Measurements from ENCODE around the gene ARHGAP35. TPM values are rescaled to one million over a fixed set of nuclear protein-coding genes. Genes with fewer than 3 reads are reported as not detected.
A peak's percentile ranks its signal among the peaks of the same experiment; 100 is the strongest.
"Not testable (repeated sequence)": the region's sequence is repeated elsewhere in the genome, so short reads cannot be mapped to it uniquely, and the experiment has no call there.

ARHGAP35 gene
- polyA plus RNA-seq, 1 donor from 2014 or later = 4.4 TPM

DNA sequence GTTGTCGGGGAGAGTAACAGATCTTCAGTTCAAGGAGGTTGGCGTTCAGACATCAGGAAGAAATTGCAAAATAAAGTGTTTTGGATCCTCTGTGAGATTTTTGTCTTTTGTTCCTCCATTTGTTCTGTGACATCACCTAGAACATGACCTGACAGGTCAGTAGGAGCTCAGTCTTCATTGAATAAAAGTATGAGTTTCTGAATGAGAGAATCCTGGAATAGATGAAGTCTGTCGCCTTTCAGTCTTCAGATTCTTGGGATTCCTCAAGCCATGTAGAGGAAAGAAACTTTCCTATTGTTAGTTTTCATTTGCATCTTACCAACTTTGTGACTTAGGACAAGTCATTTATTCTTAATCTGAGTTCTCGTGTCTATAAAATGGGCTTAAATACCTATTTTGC is 14.4 kb downstream of the ARHGAP35 start:
- Mint-ChIP-seq H3K27me3 (no peaks in the 10 kb centered on the region), H3K4me1 (peaks cover 0 to 3% (median 0%) of the 10 kb centered on the region in 3 donors), H3K4me3 (no peak overlapping the region), H3K9me3 (no peaks in the 10 kb centered on the region), H3K36me3 (peaks cover 2% of the 10 kb centered on the region), H3K27ac (no peak overlapping the region)

DNA sequence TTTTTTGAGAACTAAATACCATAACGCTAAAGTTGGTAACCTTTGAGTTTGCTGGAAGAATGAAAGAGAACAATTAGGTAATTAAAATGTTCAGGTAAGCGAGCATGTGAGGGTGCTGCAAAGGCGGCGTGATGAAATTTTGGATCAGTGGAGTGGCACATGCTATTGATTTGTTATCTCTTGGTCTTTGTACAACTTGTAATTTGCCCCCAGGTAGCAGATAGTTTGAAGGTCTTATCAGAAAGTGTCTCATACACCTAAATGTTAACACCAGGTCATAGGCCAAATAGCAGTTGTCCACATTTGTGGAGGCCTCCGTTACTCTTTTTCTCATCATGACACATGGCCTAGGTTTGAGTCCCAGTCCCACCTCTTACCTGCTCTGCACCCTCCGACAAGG is 14.9 kb downstream of the ARHGAP35 start:
- Mint-ChIP-seq H3K27ac (no peak overlapping the region), H3K4me1 (peaks cover 0 to 5% (median 0%) of the 10 kb centered on the region in 3 donors), H3K36me3 (peaks cover 2% of the 10 kb centered on the region), H3K4me3 (no peak overlapping the region), H3K9me3 (no peaks in the 10 kb centered on the region), H3K27me3 (no peaks in the 10 kb centered on the region)

DNA sequence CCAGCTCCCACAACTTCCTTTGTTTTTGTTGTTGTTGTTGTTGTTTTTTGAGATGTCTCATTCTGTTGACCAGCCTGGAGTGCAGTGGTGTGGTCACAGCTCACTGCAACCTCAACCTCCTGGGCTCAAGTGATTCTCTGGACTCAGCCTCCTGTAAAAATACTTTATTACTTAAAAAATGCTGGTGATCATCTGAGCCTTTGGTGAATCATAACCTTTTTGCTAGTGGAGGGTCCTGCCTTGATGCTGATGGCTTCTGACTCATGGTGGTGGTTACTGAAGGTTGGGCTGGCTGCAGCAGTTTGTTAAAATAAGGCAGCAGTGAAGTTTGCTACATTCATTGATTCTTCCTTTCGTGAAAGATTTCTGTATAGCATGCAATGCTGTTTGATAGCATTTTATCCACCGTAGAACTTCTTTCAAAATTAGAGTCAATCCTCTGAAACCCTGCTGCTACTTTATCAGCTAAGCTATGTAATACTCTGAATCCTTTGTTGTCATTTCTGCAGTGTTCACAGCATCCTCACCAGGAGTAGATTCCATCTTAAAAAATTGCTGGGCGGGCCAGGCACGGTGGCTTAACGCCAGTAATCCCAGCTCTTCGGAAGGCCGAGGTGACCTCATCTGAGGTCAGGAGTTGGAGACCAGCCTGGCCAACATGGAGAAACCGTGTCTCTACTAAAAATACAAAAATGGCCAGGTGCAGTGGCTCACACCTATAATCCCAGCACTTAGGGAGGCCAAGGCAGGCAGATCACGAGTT is 18.0 kb downstream of the ARHGAP35 start:
- no peaks in the 10 kb centered on the region for H3K27me3 Mint-ChIP-seq

DNA sequence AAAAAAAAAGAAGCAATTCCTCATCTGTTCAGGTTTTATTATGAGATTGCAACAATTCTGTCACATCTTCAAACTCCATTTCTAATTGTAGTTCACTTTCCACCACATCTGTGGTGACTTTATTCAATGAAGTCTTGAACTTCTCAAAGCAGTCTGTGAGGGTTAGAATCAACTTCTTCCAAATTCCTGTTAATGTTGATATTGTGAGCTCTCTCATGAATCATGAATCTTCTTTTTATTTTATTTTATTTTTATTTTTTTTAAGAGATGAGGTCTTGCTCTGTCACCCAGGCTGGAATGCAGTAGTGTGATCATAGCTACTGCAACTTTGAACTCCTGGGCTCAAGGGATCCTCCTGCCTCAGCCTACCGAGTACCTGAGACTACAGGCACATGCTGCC is 19.6 kb downstream of the ARHGAP35 start:
- Mint-ChIP-seq H3K4me3 (no peak overlapping the region), H3K36me3 (peaks cover 2% of the 10 kb centered on the region), H3K27me3 (no peaks in the 10 kb centered on the region), H3K27ac (no peak overlapping the region), H3K9me3 (no peaks in the 10 kb centered on the region), H3K4me1 (peaks cover 0 to 9% (median 0%) of the 10 kb centered on the region in 3 donors)

More for the DNA sequence above, 18.0 kb downstream of the ARHGAP35 start:
- H3K4me3 Mint-ChIP-seq = no peak overlapping the region
- no peak overlapping the region for H3K27ac Mint-ChIP-seq
- H3K36me3 Mint-ChIP-seq = peaks cover 2% of the 10 kb centered on the region
- H3K9me3 Mint-ChIP-seq = no peaks in the 10 kb centered on the region
- H3K4me1 Mint-ChIP-seq = peaks cover 0 to 9% (median 0%) of the 10 kb centered on the region in 3 donors

DNA sequence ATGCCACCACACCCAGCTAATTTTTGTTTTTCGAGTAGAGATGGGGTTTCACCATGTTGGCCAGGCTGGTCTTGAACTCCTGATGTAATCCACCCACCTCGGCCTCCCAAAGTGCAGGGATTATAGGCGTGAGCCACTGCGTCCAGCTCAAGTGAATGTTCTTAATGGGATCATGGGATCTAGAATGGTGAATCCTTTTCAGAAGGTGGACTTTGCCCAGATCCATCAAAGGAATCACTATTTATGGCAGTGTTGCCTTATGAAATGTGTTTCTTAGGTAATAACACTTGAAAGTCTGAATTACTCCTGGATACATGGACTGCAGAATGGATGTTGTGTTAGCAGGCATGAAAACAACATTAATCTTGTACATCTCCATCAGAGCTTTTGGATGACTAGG is 20.3 kb downstream of the ARHGAP35 start:
- peaks cover 0 to 11% (median 0%) of the 10 kb centered on the region in 3 donors for H3K4me1 Mint-ChIP-seq
- H3K4me3 Mint-ChIP-seq = no peak overlapping the region
- no peaks in the 10 kb centered on the region for H3K27me3 Mint-ChIP-seq
- peaks cover 2% of the 10 kb centered on the region for H3K36me3 Mint-ChIP-seq
- H3K9me3 Mint-ChIP-seq = no peaks in the 10 kb centered on the region
- H3K27ac Mint-ChIP-seq = no peak overlapping the region

DNA sequence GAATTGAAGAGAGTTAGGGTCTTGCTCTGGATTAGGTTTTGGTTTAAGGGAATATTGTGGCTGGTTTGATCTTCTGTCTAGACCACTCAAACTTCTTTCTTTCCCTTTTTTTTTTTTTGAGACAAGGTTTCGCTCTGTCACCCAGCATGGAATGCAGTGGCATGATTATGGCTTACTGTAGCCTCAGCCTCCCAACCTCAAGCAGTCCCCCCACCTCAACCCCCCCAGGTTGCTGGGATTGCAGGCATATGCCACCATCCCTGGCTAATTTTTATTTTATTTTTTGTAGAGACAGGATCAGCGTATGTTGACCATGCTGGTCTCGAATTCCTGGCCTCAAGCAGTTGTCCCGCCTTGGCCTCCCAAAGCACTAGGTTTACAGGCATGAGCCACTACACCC is 21.2 kb downstream of the ARHGAP35 start:
- Mint-ChIP-seq H3K36me3 (peaks cover 2% of the 10 kb centered on the region), H3K27ac (no peak overlapping the region), H3K4me3 (peak overlapping the region in 1 of 4 donors; percentile 10), H3K27me3 (no peaks in the 10 kb centered on the region), H3K9me3 (no peaks in the 10 kb centered on the region), H3K4me1 (peaks cover 6 to 19% (median 8%) of the 10 kb centered on the region in 3 donors)

DNA sequence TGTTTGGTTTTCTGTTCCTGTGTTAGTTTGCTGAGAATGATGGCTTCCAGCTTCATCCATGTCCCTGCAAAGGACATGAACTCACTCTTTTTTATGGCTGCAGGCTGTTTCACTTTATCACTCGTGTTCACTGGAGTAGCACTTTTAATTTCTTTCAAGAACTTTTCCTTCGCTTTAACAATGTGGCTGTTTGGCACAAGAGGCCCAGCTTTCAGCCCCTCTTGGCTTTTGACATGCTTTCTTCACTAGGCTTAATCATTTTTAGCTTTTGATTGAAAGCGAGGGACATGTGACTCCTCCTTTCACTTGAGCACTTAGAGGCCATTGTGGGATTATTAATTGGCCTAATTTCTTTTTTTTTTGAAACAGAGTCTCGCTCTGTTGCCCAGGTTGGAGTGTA is 22.0 kb downstream of the ARHGAP35 start:
- not testable (repeated sequence) for H3K36me3 Mint-ChIP-seq, H3K27ac Mint-ChIP-seq, H3K4me3 Mint-ChIP-seq, H3K9me3 Mint-ChIP-seq, H3K27me3 Mint-ChIP-seq
- H3K4me1 Mint-ChIP-seq = peaks cover 6 to 20% (median 8%) of the 10 kb centered on the region in 3 donors

DNA sequence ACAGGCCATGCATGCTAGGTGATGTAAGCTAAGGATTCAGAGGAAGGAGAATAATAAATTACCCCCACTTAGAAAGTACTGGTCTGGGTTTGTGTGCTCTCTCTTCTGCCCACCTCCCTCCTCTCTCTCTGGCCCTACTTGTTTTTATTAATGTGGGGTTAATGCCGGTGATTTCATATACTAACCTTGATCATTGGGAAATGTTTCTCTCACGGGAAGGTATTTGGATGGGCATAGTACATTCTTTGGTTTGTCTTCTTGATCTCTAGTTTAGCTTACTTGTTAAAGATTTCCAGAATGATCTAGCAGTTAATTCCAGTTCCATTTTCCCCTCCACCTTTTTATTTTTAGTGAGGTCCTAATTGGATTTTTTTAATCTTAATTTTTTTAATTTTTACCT is 24.6 kb downstream of the ARHGAP35 start:
- H3K4me3 Mint-ChIP-seq = no peak overlapping the region
- peak overlapping the region in 1 of 3 donors; percentile 64 for H3K27ac Mint-ChIP-seq
- H3K27me3 Mint-ChIP-seq = no peaks in the 10 kb centered on the region
- peaks cover 10 to 26% (median 14%) of the 10 kb centered on the region in 3 donors for H3K4me1 Mint-ChIP-seq
- H3K36me3 Mint-ChIP-seq = no peaks in the 10 kb centered on the region
- no peaks in the 10 kb centered on the region for H3K9me3 Mint-ChIP-seq

GRCh38 chr19:46886546-46887239 is 25.9 kb downstream of the ARHGAP35 start:
- Mint-ChIP-seq H3K4me3 (peak overlapping the region in 1 of 4 donors; percentile 79), H3K4me1 (peaks cover 14 to 28% (median 22%) of the 10 kb centered on the region in 3 donors), H3K27ac (peak overlapping the region in 1 of 3 donors; percentile 1), H3K36me3 (no peaks in the 10 kb centered on the region), H3K9me3 (no peaks in the 10 kb centered on the region), H3K27me3 (no peaks in the 10 kb centered on the region)

- Mint-ChIP-seq H3K27me3 (no peaks in the 10 kb centered on the region), H3K9me3 (no peaks in the 10 kb centered on the region), H3K27ac (no peak overlapping the region), H3K4me3 (no peak overlapping the region), H3K36me3 (no peaks in the 10 kb centered on the region), H3K4me1 (peaks cover 14 to 28% (median 22%) of the 10 kb centered on the region in 3 donors)
Measured at GRCh38 chr19:46887240-46887782, 26.5 kb downstream of the ARHGAP35 start.

- H3K27me3 Mint-ChIP-seq = no peaks in the 10 kb centered on the region
- peaks cover 30 to 44% (median 42%) of the 10 kb centered on the region in 3 donors for H3K4me1 Mint-ChIP-seq
- H3K4me3 Mint-ChIP-seq = peak overlapping the region in 1 of 4 donors; percentile 59
- H3K9me3 Mint-ChIP-seq = no peaks in the 10 kb centered on the region
- H3K27ac Mint-ChIP-seq = no peak overlapping the region
- H3K36me3 Mint-ChIP-seq = no peaks in the 10 kb centered on the region
Measured at GRCh38 chr19:46890423-46891170, 29.8 kb downstream of the ARHGAP35 start.

GRCh38 chr19:46892252-46893179 is 31.7 kb downstream of the ARHGAP35 start:
- Mint-ChIP-seq H3K9me3 (no peaks in the 10 kb centered on the region), H3K27ac (peak overlapping the region in 1 of 3 donors; percentile 32), H3K27me3 (no peaks in the 10 kb centered on the region), H3K4me3 (peak overlapping the region in 2 of 4 donors; percentile 19 to 73), H3K36me3 (no peaks in the 10 kb centered on the region), H3K4me1 (peaks cover 33 to 41% (median 38%) of the 10 kb centered on the region in 3 donors)

- no peaks in the 10 kb centered on the region for H3K9me3 Mint-ChIP-seq
- no peaks in the 10 kb centered on the region for H3K27me3 Mint-ChIP-seq
- H3K36me3 Mint-ChIP-seq = peaks cover 3% of the 10 kb centered on the region
- peaks cover 29 to 31% (median 30%) of the 10 kb centered on the region in 3 donors for H3K4me1 Mint-ChIP-seq
- peak overlapping the region in 1 of 3 donors; percentile 18 for H3K27ac Mint-ChIP-seq
- H3K4me3 Mint-ChIP-seq = peak overlapping the region in 1 of 4 donors; percentile 37
Measured at GRCh38 chr19:46896076-46896794, 35.4 kb downstream of the ARHGAP35 start.
